GM10248 (cell line): Measurements from ENCODE around the gene EIF4ENIF1.

ENCODE experiments used
- CTCF ChIA-PET: fragments of 300-600 bp; sonication (Branson Sonifier 250); formaldehyde crosslinking; extraction: SDS; loops from one replicate; lab custom pipeline; 2021; ENCODE audit warnings: antibody characterized with exemption; lab: Yijun Ruan, JAX
- POLR2A ChIA-PET: fragments of 350-650 bp; sonication (Branson Sonifier 250); formaldehyde crosslinking; extraction: SDS; loops from one replicate; lab custom pipeline; 2020; ENCODE audit warnings: antibody characterized with exemption; lab: Yijun Ruan, JAX
- DNase-seq: peaks from one replicate; pipeline ENCODE4 v3.0.0; 2012; ENCODE audit errors: extremely low spot score
- TF ChIP-seq, protein P1 (sequence below): IDR thresholded peaks from 2 replicates; pipeline ENCODE4 v1.5.1; 2012; ENCODE audit warnings: mild to moderate bottlenecking, low read depth; ENCODE audit errors: extremely low read depth, missing control alignments, control extremely low read depth

The EIF4ENIF1 gene

GRCh38 chr22:31465307-31465706, 24.3 kb downstream of the EIF4ENIF1 start:
- TF ChIP-seq, protein P1, sequence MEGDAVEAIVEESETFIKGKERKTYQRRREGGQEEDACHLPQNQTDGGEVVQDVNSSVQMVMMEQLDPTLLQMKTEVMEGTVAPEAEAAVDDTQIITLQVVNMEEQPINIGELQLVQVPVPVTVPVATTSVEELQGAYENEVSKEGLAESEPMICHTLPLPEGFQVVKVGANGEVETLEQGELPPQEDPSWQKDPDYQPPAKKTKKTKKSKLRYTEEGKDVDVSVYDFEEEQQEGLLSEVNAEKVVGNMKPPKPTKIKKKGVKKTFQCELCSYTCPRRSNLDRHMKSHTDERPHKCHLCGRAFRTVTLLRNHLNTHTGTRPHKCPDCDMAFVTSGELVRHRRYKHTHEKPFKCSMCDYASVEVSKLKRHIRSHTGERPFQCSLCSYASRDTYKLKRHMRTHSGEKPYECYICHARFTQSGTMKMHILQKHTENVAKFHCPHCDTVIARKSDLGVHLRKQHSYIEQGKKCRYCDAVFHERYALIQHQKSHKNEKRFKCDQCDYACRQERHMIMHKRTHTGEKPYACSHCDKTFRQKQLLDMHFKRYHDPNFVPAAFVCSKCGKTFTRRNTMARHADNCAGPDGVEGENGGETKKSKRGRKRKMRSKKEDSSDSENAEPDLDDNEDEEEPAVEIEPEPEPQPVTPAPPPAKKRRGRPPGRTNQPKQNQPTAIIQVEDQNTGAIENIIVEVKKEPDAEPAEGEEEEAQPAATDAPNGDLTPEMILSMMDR = no peak
- POLR2A ChIA-PET = no interaction called here
- DNase-seq = no peak
- CTCF ChIA-PET = interaction anchor here (1.3 kb wide), 1 partner anchor 13 kb away, joined by 4 read pairs; no protein-coding TSS in a partner anchor

DNA sequence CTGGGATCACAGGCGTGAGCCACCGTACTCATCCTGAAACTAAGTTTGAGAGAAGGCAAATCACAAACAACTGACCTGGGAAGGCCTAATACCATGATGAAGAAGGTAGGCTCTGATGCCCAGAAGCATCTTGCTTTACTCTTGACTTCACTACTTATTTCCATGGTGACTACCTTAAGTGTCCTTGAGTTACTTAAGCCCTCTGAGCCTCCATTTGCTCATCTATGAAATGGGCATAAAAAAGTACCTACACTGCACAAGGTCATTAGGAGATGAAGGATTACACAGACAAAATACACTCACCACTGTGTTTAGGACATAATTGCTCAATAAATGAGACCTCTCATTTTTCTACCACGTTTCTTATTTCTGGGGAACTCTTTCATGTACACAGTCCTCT, 27.9 kb downstream of the EIF4ENIF1 start:
- no peak for DNase-seq
- POLR2A ChIA-PET = no interaction called here
- CTCF ChIA-PET = interaction anchor here (1.7 kb wide), 1 partner anchor 10 kb away, joined by 6 read pairs; no protein-coding TSS in a partner anchor
- TF ChIP-seq, protein P1 = no peak

DNA sequence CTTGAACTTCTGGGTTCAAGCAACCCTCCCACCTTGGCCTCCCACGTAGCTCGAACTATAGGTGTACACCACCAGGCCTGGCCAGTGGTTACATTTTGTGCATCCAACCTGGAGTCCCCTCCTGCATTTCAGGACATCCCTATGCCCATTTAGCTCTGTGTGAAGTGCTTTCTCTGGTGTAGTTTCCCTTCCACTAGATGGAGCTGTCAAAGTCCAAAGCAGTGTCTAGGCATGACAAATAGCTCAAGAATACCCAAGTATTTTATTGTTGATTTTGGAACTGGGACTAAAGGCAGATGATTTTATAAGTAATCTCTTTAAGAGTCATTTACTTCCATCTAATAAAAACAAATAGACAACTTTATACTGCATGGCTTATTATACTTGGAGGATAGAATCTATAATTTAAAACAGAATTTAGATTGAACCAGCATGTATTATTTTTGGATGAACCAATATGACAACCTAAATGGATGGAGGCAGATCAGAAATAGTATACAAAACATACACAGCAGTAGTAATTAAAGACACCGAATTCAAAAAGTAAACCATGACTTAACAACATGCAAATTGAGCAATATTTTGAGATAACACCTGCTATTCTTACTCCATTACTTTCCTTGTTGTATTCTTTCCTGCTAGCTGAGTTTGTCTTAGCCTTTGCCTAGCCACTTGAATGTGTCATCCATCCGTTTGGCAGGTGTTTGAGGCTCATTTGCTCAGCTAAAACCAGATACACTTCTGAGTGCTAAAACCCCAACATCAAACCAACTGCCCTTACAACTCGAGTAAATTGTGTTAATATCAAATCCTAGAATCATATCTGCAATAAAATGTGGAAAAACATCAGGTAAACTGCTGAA, 37.7 kb downstream of the EIF4ENIF1 start:
- ChIA-PET CTCF (interaction anchor here (0.7 to 2.9 kb wide), 22 partner anchors 9 to 518 kb away, joined by 3 to 29 read pairs (median 4); partner anchors contain the start of gene DRG1), POLR2A (no interaction called here)
- TF ChIP-seq, protein P1 = peak; percentile 56
- DNase-seq = peak; percentile 44

- CTCF ChIA-PET = interaction anchor here (1.2 to 3.6 kb wide), 4 partner anchors 11 to 171 kb away, joined by 3 to 16 read pairs (median 6); no protein-coding TSS in a partner anchor
- POLR2A ChIA-PET = no interaction called here
- DNase-seq = no peak
- TF ChIP-seq, protein P1 = no peak
Measured at GRCh38 chr22:31449506-31449905, 40.1 kb downstream of the EIF4ENIF1 start.

DNA sequence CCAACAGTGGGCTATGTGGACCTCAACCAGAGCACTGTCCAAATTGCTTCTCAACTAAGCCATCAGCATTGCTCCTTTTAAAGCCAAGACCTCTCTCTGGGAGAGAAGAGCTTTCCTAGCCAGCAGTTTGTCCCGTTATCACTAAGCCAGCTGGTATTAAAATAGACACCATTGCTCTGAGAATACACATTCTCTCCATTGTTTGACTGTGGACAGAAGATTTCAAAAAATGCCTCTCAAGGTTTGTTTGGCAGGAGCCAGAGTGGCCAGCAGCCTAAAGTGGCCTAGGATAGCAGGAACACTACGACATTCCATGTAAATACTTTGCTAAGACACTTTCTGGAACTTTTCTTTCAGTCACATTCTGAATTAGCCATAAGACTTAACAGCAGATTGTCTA, 41.3 kb downstream of the EIF4ENIF1 start:
- POLR2A ChIA-PET = interaction anchor here (0.6 kb wide), 1 partner anchor 102 kb away, joined by 3 read pairs; the partner anchor contains the start of gene PATZ1
- CTCF ChIA-PET = interaction anchor here (1.1 to 3.6 kb wide), 6 partner anchors 10 to 172 kb away, joined by 3 to 16 read pairs (median 6); no protein-coding TSS in a partner anchor
- DNase-seq = no peak
- TF ChIP-seq, protein P1 = no peak

- POLR2A ChIA-PET = interaction anchor here (0.6 kb wide), 1 partner anchor 24 kb away, joined by 4 read pairs; no protein-coding TSS in a partner anchor
Measured at GRCh38 chr22:31447337-31447736, 42.3 kb downstream of the EIF4ENIF1 start.

More at GRCh38 chr22:31447337-31447736, 42.3 kb downstream of the EIF4ENIF1 start:
- no peak for DNase-seq
- TF ChIP-seq, protein P1 = no peak
- CTCF ChIA-PET = interaction anchor here (1.1 to 3.6 kb wide), 4 partner anchors 9 to 187 kb away, joined by 4 to 16 read pairs (median 8); no protein-coding TSS in a partner anchor
